Measurements from ENCODE around the gene FAM163B. TPM values are rescaled to one million over a fixed set of nuclear protein-coding genes. Genes with fewer than 3 reads are reported as not detected.

Gene FAM163B
- polyA plus RNA-seq, 10 donors = 0.25 to 0.31 TPM; not detected in 8

DNA sequence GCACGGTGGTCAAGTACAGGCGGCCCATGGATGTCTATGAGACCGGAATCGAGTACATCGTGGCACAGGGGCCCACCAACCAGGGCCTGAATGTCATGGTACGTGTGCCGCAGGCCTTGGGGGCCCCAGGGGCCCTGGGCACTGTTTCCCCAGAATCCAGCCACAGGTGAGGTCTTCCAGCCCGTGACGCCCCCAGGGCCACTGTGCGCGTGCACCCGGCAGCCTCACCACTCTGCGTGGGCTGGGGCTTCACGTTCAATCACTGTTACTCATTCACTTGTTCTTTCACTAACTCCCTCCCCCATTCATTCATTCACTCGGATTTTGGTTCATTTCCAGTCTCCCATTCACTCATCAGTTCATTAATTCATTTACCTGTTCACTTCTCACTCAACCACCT is 62.1 kb downstream of the FAM163B start:
- no peak for DNase-seq

DNA sequence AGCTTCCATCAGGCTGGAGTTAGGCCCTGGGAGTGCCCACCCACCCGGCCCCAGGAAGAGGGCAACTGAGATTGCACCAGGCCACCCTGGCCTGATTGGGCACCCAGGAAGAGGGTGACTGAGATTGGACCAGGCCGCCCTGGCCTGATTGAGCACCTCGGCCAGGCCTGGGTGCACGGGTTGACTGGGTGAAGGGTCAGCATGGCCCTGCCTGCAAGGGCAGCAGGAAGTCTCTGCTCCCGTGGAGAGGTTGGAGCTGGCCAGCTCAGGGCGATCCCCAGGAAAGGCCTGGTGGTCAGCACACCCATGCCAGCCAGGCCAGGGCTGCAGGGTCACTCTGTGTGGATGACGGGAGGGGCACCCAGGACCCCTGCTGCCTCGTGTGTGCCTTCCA is 62.9 kb downstream of the FAM163B start:
- DNase-seq = no peak

DNA sequence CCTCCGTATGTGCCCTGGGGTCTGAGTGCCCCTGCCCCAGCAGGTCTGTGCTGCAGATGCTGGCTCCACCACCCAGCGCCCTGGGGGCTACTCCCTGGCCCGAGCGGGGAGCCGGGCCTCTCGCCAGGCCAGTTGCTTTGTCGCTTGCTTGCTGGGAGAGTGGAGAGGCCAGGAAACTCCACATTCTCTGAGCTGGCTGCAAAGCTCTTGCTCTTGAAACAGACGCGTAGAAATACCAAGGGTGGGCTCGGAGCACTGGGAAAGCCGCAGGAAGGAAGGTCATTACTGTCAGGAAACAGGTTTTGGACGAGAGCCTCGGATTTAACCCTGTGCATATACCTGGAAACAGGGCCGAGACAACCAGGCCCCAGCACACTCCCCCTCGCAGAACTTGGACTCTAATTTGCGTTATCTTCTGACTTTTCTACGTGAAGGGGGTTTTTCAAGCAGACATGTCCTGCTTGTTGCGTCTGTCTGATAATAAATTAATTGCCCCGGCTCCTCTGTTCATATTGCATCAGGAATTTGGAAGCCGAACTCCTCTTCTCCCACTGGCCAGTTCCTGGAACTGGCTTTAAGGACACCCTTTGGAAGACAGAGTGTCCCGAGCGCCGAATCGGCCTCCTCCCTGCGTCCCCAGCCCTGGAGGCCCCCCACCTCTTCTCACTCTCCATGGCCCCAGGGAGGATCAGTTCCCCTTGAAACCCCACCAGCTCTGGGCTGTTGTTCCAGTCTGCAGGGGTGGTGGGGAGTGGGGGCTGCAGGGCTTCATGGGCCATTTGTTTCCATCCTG is 63.5 kb downstream of the FAM163B start:
- peak in 1 of 3 donors; percentile 53 for DNase-seq

DNA sequence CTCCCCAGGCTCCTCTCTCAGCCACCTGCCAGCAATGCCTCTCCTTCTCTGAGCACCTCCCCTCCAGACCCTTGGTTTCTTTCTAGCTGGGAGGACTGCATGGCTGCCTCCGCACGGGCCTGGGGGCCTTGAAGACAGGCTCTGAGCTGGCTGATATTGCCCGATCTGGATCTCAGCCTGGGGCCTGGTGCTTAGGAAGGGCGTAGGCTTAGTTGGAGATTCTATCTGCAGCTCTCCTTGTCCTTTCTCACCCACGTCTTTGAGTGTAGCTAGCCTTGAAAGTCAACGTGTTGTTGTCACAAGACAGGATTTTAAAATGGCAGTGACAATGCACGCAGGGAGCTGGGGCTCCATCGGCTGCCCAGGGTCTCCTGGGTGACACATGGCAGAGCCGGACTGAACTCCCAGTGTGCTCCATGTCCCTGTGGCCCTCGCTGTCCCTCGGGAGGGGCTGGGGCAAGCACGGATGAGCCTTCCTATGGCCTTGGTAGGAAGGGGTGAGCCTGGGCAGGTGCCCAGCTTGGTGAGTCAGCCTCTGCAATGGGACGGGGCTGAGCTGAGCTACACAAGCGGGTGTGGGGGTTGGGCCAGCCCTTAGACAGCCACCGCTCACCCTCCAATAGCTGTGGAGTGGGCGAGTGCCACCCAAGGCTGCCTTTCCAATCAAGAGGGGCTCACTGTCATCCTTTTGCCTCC is 65.3 kb downstream of the FAM163B start:
- DNase-seq = no peak

DNA sequence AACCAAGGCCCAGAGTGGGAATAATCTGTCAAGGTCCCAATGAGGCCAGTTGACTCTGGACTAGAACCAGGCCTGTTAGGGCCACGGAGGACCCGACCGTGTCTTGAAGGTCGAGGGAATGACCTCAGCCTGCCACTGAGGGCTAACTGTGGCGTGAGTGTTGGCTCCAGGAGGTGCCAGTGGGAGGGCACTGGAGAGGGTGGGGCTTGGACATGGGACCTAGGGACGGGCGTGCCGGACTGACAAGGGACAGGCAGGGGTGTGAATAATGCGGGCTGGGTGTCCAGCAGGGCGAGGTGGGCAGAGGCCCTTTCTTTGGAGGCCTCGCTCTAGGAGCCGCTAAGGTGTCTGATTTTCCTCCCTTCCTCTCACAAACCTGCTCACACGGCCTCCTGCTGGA is 67.2 kb downstream of the FAM163B start:
- no peak for DNase-seq

DNA sequence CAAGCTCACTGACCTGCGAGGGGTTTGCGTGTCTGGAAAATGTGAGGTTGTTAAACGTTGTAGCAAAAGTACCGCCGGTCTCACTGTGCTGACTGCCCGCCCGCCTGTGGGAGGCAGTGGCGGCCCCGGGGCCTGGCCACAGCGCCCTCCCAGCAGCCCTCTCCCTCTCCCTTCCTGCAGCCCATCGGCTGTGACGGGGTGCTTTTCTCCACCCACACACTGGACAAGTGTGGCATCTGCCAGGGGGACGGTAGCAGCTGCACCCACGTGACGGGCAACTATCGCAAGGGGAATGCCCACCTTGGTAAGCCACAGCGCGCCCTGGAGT is 68.5 kb downstream of the FAM163B start:
- no peak for DNase-seq

DNA sequence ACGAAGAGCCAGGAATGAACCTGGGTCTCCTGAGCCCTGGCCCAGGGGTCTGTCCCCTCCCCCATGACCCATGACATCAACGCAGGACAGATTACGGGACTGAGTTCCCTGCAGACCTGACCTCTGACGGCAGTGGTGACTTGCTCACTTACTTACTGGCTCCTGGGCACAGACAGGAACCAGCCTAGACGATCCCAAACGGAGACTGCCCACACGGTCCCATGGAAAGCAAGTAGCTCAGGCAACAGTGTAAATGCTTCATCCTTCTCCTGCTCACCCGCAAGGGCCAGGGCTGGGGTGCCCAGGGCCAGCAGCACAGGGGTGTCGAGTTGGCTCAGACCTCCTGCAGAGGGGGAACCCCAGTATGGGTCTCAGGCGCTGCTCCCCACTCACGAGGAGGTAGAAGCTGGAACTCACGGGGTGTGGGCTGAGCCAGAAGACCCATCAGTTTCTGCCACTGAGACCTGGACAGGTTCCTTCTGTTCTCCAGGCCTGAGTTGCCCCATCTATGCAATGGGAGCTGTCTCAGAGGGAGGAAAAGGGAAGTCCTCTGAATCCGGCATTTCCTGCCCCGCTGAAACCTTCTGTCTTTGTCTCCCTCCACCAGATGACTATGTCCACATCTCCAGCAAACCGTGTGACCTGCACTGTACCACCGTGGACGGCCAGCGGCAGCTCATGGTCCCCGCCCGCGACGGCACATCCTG is 69.0 kb downstream of the FAM163B start:
- no peak for DNase-seq

DNA sequence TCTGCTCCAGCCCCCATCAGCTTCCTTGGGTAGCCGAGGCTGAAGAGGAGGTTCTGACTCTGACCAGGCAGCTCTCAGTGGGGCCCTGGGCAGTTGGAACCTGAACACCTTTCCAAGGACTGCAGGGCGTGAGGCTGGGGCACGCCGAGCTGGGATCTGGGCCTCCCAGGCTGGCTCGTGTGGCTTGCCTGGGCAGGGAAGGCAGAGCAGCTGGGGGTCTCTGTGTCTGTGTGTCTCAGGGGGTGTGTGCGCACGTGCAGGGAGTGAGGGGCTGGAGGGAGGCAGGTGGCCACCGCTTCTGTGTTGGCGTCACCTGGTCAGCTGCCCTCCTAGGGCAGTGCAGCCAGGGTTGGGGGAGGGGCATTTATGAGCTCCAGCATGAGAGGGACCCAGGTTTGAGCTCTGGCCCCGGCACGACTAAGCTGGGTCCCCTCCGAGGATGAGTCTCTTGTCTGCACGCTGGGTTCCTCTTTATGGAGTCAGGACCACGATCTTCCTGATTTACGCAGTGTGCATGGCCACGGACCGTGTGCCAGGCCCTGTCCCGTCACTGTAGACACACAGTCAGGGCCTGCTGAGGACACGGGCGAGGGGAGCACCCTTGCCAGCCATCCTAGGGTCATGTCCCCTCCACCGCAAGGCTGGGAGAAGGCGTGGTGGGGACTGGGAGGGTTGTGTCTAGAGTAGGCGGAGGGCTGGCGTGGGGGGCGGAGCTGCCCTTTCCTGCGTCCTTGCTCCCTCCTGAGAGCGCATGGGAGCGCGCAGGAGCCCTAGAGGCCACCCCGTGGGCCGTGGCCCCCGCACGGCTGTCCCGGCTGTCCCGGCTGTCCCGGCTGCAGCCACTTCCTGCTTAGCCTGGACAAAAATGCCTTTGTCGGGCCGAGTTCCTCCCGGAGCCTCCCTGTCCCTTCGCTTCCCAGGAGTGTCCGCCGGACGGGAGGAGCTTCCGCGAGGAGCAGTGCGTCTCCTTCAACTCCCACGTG is 70.0 kb downstream of the FAM163B start:
- DNase-seq = no peak

DNA sequence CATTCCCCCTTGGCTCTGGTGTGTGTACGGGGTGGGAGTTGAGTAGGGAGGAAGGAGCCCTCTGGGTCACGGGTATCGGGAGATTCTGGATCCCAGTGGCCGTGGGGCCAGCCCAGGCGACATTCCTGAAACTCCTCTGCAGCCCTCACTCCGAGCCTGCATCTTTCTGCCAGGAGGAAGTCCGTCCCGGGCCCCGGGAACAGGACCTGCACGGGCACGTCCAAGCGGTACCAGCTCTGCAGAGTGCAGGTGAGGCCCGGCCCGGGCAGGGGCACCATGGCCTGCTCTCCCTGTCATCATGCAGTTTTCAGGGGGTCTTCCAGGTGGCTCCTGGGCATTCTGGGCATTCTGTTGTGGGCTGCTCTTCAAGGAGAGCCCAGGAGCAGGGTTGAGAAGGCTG is 71.0 kb downstream of the FAM163B start:
- no peak for DNase-seq

DNA sequence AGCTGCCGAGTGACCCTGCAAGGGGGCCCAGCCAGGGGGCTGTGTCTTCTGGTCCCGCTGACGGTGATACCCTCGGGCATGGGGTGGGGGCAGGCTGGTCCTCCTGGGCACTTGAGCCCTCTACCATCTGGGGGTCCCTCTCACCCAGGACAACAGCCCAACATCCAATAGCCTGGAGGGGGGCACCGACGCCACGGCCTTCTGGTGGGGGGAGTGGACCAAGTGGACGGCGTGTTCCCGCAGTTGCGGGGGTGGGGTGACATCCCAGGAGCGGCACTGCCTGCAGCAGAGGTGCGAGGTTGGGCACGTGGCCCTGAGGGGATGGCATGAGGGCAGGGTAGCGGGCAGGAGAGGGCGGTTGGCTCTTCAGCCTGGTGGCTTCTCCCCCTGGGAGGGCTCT is 71.9 kb downstream of the FAM163B start:
- no peak for DNase-seq

DNA sequence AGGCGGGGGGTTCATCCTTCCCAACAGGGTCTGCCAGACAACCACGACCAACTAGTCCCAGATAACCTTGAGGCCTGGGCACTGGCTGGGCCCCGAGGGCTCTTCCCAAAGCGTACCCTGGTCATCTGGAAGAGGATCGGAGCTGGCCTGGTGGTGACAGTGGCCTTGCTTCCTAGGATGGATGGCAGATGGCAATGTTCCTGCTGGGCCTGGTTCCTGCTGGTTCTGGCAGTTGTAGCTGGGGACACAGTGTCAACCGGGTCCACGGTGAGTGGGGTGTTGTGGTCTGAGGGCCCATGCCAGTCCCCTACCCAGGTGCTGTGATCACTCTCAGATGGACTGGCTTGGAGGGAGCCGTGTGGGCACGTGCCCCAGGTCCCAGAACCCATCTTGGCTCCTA is 72.7 kb downstream of the FAM163B start:
- DNase-seq = no peak

DNA sequence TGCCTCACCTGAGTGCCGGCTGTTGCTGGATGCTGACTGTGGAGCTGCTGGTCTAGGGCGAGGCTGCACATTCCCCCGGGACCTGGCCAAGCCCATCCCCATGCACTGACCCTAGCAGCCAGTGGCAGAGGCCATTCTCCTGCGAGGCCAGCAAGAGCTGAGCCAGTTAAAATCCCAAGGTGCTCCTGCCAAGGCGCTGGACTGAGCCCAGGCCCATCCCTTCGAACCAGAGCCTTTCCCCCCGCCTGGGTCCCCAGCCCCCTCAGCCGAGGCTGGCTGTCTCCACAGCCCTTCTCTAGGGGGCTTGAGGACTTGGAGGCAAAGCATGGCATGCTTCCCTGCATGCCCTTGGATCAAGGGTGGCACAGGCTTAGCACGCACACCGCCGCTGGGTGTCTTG is 73.1 kb downstream of the FAM163B start:
- DNase-seq = no peak

DNA sequence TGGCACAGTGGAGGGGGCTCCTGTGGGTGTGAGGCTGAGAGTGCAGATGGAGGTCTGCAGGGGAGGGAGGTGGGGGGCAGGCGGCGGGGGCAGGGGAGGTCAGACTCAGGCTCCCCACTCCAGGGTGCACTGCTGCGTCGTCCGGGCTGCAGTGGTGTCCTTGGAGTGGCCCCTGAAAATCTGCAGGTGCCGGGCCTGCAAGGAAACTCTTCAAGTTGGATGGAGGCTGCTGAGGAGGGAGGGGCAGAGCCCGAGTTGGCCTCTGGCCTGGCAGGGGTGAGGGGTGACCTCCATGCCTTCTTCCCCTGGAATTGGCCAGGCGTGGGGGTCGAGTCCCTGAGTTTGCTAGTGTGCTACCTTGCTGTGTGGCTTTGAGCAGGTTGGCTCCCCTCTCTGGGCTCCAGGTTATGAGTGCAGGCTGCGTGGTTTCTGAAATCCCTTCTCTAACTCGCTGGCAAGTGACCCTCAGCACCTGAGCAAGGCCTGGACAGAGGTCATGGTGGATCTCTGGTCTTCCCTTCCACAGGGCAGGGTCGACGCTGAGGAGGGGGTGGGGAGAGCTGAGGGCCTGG is 73.8 kb downstream of the FAM163B start:
- DNase-seq = no peak

DNA sequence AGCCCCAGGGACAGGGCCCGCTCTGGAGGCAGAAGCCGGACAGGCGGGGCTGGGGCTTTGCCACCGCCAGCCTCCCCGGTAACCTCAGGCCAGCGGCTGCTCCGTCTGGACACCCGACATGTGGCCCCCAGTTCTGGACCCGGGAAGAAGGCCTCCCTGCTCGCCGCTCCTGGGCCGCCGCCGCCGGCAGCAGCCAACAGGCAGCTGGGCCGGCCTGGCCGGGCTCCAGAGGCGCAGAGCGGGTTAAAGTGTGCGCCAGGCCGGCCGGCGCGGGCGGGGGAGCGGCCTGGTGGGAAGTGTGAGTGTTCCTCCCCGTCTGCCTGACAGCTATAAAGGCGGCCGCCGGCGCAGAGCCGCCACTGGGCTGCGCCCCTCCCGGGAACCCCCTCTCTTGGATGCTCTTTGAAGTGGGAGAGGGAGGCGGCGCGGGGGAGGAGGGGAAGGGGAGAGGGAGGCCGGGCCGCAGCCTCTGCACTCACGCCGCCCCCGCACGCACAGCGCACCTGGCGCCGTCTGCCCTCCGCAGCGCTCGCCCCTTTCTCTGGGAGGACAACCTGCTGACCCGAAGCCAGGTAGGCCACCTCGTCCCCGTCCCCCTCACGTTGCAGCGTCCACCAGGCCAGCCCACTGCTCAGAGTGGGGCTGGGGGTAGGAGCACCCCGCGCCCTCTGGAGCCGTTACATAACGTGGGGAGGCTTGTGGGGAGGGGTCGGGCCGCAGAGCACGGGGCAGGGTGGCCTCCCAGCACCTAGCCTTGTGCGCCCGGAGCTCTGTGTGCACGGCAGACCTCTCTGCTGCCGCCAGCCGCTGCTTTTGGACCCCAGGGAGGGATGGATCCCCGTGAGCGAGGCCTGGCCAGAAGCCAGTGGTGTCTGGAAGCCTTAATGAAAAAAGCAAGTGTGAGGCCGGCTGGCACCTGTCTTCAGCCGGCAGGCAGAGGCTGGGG is 74.6 kb downstream of the FAM163B start, which contains the start of gene ADAMTSL2:
Gene ADAMTSL2, plus strand, starts transcription at position 359 of the 946 bp plus-strand sequence. CDS start 2,009 bp downstream, outside the sequence.
- peak; percentile 54 to 91 (median 84) for DNase-seq

DNA sequence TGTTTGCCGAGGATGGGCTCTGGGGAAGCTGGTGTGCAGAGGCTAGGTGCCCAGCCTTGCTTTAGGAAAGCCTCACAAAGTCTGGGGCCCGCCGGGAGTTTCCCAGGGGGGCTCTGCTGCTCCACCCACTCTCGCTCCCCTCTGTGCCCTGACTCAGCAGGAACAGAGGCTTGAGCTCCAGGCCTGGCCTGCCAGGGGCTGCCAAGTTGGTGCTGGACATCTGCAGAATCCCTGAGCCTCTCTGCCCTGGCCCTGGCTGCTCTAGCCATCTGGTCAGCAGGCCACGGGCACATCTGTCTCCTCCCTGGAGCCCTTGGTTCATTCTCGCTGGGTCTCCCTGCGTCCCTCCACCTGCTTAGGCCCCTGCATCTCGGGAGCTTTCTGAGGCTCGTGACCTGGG is 75.3 kb downstream of the FAM163B start:
- no peak for DNase-seq

DNA sequence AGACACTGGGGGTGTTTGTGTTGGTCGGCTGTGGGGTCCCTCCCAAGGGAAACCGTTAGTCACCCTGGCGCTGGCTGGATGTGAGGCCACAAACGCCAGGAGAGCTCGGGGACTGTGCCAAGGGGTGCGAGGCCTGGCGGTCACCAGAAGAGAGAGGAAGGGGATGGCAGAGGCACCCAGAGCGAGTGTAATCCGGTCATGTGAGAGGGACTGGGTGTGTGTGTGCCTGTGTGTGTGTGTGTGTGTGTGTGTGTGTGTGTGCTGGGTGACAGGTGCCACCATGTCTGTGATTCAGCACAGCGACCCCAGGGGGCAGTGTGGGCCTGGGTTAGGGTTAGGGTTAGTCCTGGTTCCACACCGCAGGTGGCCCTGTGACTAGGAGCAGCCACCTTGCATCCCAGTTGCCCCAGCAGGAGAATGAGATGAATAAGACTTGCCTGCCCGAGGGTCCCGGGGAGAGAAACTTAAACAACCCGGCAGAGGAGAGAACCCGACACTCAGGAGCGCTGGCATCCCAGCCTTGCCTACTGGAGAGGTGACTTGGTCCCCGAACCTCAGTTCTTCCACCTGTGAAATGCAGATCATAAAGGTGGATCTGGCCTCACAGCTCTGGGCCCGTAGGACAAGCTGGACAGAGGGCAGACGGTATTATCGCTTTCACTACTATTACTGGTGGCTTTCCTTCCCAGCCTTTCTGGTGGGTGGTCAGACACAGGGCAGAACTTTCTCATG is 76.1 kb downstream of the FAM163B start:
- peak in 1 of 3 donors; percentile 65 for DNase-seq

DNA sequence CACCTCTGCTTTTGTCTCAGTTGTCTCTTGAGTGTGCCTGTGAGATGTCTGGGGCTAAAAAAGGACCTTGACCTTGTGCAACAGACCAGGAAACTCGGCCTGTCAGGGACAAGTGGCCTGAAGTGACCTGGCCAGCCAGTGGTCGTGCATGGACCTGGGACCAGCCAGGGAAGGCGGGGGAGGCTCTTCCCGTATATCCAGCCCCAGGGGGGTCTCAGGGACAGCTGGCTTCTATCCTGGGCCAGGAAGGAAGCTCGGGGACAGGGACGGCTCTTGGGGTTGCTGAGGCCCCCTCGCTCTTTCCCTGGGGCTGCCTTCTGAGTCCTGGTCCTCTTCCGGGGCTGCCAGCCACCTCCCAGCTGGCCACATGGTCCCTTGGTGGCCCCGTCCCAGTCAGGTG is 77.9 kb downstream of the FAM163B start:
- no peak for DNase-seq

DNA sequence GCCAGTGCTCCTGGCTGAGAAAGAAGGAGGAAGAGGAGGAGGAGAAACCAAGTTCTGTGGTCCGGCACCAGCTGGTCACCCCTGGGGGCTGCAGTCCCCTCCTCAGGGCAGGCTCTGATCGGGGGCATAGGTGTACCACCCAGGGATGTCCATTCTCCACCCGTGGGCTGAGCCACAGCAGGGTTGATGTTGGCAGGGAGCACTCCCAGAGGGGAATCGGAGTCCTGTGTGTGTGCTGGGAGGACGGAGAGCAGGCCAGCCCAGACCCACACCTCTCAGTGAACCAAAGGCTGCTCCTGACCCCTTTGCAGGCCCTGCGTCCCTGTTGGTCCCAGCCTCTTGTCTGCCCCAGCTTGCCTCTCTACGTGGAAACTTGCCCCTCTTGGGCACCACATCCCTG is 79.3 kb downstream of the FAM163B start:
- no peak for DNase-seq

DNA sequence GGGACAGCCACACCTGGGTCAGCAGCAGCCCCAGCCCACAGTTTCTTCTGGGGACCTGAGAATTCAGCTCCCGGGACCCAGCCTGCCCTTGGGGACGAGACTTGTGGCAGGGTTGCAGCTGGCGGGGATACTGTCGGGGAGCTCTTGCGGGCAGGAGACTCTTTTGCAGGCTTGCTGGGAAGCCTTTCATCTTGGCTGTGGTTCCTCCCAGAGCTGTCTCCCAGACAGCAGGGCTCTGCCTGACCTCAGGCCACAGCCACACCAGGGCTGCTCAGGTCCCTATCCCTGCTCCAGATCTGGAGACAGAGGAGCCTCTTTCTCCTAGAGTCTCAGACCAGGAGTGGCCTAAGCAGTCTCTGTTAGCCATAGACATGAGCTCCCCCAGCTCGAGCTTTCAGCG is 79.7 kb downstream of the FAM163B start:
- no peak for DNase-seq

Measured in muscle of back (tissue), 11 donors.